NCI-H2196 (cell line): ENCODE measurements around the gene ZNF792.
"Not testable (repeated sequence)": the region's sequence is repeated elsewhere in the genome, so short reads cannot be mapped to it uniquely, and the experiment has no call there.

Experiments
- DNase-seq: peaks from one replicate; lab custom pipeline; 2025; ENCODE audit not compliant: unreplicated experiment; lab: John Stamatoyannopoulos, UW

ZNF792 gene

DNA sequence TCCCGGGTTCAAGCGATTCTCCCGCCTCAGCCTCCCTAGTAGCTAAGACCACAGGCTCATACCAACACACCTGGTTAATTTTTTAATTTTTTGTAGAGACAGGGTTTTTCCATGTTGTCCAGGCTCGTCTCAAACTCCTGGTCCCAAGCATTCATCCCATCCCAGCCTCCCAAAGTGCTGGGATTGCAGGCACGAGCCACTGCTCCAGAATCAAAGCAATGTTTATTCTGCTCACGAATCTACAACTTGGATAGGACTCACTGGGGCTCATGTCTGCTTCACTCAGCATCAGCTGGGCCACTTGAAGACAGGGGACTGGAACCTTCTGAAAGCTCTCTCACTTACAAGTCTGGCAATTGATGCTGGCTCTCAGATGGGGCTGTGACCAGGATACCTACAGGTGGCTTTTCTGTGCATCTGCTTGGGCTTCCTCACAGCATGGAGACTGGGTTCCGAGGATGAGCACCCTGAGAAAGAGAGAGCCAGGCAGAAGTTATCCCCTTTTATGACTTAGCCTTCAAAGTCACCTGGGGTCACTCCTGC, 8.2 kb upstream of the ZNF792 start:
- DNase-seq = no peak

GRCh38 chr19:34970185-34970780, 6.3 kb upstream of the ZNF792 start:
- not testable (repeated sequence) for DNase-seq

DNA sequence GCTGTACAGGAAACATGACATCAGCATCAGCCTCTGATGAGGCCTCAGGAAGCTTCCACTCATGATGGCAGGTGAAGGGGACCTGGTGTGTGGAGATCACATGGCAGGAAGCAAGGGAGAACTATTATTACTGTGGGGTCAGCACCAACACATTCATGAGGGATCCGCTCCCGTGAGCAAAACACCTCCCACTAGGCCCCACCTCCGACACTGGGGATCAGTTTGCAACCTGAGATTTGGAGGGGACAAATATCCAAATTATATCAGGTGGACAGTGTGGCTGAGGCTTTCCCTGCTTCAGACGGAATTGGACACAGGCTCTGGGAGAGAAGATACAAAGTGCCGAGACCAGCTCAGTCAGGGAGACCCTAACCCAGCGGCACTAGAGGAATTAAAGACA, 5.7 kb upstream of the ZNF792 start:
- DNase-seq = no peak

GRCh38 chr19:34967551-34967950, 3.5 kb upstream of the ZNF792 start:
- DNase-seq = no peak

DNA sequence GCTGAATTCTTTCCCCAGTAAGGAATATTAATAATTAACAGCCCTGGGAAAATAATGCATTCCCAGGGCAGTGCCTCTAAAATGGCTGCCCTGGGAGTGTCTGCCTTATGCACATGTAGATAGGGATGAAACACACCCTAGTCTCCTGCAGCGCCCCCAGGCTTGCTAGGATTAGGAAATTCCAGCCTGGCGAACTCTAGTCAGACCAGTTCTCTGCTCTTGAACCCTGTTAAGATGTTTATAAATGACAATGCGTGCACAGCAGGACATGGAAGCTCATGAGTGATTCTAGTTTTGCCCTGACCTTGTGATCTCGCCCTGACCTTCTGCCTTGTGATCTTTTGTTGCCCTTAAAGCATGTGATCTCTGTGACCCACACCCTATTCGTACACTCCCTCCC, 1.5 kb upstream of the ZNF792 start:
- DNase-seq = not testable (repeated sequence)

DNA sequence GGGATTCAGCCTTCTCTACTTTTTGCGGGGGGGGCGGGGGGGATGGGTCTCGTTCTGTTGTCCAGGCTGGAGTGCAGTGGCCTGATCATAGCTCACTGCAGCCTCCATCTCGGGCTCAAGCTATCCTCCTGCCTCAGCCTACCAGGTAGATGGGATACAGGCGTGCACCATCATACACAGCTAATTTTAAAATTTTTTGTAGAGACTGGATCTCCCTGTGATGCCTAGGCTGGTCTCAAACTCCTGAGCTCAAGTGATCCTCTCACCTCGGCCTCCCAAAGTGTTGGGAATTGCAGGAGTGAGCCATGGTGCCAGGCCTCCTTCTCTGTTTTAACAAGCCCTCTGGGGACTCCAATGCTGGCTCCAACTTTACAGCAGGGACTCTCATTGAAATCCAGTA, 569 bp upstream of the ZNF792 start:
- no peak for DNase-seq

DNA sequence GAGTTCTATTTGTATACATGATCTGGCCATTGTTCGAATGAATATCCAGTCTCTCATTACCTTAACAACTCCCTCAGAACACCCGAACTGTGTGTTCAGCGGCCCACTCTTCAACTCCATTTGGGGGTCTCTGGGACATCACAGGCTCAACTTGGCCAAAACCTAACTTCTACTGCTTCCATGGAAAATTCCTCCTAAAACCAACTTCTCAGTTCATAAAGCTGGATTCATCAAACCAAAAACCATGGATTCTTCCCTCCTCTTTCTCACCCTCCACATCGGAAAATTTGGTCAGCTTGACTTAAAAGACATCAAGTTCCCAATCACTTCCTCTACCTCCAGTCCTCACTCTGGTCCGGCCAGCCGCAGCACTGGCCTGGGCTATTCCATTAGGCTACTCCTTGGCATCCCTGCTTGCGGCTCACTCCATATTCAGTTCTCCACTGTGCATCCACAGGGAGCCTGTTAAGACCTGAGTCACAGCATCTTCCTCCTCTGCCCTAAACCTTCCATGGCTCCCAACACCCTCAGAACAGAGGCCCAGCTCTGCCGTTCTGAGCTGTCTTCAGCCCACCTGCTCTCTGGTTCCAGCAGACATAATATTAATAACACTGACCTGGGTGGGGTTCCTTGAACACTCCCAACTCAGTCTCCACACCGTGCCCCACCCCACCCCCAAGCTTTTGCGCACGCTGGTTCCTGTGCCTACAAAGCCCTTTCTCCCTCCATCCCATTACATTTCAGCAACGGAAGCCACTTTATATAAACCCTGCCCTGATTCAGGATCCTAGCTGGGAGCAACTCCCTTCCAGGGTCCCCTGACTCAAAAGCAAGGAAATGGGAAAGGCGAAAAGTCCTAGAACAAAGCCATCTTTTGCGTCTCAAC, 1.1 kb downstream of the ZNF792 start:
- no peak for DNase-seq

GRCh38 chr19:34961775-34962686, 2.0 kb downstream of the ZNF792 start:
- DNase-seq = no peak

DNA sequence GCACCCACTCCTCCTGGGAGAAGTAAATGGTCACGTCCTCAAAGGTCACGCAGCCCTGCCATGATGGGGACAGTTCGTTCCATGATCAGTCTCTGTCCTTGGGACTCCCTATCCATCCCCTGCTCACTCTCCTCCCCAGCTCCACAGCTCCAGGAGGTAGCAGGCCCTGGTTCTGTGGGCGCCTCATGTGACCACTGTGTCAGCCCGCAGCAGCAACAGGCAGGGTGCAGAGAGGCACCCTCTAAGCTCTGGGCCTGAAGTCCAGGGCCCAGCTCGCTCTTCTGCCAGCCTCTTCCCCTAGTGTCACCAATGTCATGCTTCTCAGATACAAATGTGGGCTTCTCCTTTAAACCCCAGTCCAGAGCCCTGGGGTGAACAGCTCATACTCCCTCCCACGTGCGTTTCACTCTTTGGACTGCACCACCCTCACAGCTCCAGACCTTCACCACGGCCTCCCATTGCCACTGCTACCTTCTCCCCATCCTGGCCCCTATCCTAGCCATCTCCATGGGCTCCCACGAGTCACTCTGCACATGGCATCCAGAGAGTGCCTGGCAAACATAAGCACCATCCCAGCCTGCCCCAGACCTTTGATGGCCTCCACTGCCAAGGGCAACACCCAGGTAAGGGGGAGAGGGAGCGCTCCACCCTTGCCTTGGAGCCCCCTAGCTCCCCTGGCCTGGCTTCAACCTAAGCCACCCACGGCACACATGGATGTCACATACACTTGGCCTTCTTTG, 2.9 kb downstream of the ZNF792 start:
- no peak for DNase-seq

GRCh38 chr19:34960103-34960805, 3.8 kb downstream of the ZNF792 start:
- no peak for DNase-seq

GRCh38 chr19:34959021-34959420, 5.0 kb downstream of the ZNF792 start:
- DNase-seq = no peak

- DNase-seq = no peak
Measured at GRCh38 chr19:34957830-34958751, 5.9 kb downstream of the ZNF792 start.

DNA sequence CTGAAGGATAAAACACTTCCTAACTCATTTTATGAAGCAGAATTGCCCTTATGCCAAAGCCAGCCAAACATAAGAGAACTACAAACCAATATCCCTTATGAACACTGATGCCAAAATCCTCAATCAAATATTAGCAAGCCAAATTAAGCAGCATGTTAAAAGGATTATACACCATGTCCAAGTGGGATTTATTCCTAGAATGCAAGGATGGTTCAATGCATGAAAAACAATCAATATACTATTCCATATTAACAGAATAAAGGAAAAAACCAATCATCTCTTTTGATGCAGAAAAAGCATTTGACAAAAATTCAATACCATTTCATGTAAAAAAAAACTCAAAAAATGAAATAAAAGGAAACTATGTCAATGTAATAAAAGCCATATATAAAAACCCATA, 10.9 kb downstream of the ZNF792 start:
- DNase-seq = no peak

DNA sequence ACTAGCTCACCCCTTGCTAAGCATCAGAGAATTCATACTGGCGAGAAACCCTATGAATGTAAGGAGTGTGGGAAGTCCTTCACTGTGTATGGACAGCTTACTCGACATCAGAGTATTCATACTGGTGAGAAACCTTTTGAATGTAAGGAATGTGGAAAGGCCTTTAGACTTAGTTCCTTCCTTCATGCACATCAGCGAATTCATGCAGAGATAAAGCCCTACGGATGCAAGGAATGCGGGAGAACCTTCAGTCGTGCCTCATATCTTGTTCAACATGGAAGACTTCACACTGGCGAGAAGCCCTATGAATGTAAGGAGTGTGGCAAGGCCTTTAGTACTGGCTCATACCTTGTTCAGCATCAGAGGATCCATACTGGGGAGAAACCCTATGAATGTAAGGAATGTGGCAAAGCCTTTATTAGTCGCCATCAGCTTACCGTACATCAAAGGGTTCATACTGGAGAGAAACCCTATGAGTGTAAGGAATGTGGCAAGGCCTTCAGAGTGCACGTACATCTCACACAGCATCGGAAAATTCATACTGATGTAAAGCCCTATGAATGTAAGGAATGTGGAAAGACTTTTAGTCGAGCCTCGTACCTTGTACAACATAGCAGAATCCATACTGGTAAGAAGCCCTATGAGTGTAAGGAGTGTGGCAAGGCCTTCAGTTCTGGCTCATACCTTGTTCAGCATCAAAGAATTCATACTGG, 20.0 kb downstream of the ZNF792 start:
- DNase-seq = no peak

DNA sequence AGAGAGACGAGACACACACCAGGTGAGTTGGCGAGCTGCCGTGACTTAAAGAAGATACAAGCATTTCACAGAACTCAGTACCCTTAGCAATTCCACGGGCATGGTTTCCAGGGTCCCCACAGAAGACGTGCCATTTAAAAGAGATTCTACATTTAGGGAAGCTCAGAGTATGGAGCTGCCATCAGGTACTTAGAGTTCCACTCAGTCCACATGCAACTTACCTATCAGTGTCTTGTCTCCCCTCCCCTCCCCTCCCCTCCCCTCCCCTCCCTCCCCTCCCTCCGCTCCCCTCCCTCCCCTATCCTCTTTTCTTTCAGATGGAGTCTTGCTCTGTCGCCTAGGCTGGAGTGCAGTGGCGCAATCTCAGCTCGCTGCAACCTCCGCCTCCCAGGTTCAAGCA, 25.1 kb downstream of the ZNF792 start:
- no peak for DNase-seq

GRCh38 chr19:34936184-34936583, 27.8 kb downstream of the ZNF792 start:
- no peak for DNase-seq

GRCh38 chr19:34932494-34932893, 31.5 kb downstream of the ZNF792 start:
- DNase-seq = no peak

DNA sequence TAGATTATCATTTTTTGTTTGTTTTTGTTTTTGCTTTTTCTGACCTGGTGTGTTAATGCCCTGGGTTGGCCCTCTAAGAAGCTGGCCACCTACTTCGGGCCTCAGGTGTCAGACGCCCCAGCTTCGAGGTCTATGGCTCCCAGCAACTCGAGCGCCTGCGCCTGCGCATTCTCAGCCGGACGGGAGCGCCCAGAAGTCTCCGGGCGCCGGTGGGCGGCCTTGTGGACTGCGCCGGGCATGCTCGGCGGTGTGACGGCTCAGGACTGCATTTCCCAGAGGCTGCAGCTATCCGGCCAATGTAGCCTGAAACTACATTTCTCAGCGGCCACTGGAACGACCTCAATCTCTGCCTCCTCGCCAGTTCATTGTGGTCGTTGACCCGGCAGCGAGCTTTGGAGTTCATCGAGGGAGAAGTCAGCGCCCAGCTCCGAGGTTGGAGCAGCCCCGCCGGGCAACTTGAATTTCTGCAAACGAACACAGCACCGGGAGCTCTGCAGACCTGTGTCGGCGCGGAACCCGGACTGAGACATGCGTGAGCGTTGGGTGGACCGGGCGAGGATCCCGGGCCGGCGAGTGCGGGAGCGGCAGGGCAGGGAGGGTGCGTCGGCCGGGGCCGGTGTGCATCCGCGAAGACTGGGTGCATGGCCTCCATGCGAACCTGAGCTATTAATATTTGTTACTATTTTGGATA, 37.2 kb downstream of the ZNF792 start, which contains the start of gene ZNF30:
ZNF30 (plus strand) TSS at position 219 of the 691 bp plus-strand sequence. CDS start 3,045 bp downstream, outside the sequence.
- peak; percentile 90 for DNase-seq
